Psoas muscle (tissue), 8 donors: ENCODE results near the gene PPFIA1. TPM values are rescaled to one million over a fixed set of nuclear protein-coding genes. Genes with fewer than 3 reads are reported as not detected.

Source experiments
- ATAC-seq, 4 donors: fragments of 200-7000 bp; cut with Tn5 transposase; one replicate each; pipeline ENCODE4 v1.9.1; 2020; ENCODE audit warnings: moderate library complexity in 3 of 4, mild to moderate bottlenecking in 2 of 4
- DNase-seq, 2 donors: peaks; one replicate each; pipeline ENCODE4 v3.0.0-alpha.2; 2020
- H3K27ac ChIP-seq: fragments of 200-600 bp; one replicate; pipeline ENCODE4 v1.8.0; 2022
- H3K27me3 ChIP-seq, 3 donors: fragments of 200-600 bp in 1 of 3; one replicate each; pipeline versions ENCODE4 v1.6.1 to v1.8.0; 2013 to 2022; ENCODE audit warnings: low read length in 2 of 3, mild to moderate bottlenecking in 2 of 3, moderate library complexity in 1 of 3; ENCODE audit not compliant: insufficient read depth in 3 of 3
- H3K36me3 ChIP-seq, 2 donors: fragments of 200-600 bp in 1 of 2; one replicate each; pipeline versions ENCODE4 v1.6.1 to v1.8.0; 2013 to 2022; ENCODE audit warnings: low read depth in 1 of 2, mild to moderate bottlenecking in 1 of 2, moderate library complexity in 1 of 2; ENCODE audit not compliant: insufficient read depth in 1 of 2
- H3K4me1 ChIP-seq: fragments of 200-600 bp; one replicate; pipeline ENCODE4 v1.8.0; 2022
- H3K4me3 ChIP-seq: fragments of 200-600 bp; one replicate; pipeline ENCODE4 v1.8.0; 2022; ENCODE audit warnings: mild to moderate bottlenecking
- H3K9me3 ChIP-seq: fragments of 200-600 bp; one replicate; pipeline ENCODE4 v1.8.0; 2022
- CTCF ChIP-seq: fragments of 200-600 bp; IDR thresholded peaks from one replicate; pipeline ENCODE4 v1.8.0; 2022; ENCODE audit warnings: antibody characterized with exemption
- WGBS, 3 donors: extraction: QIAGEN DNeasy Blood & Tissue Kit; methylation state at CpG; one replicate each; pipeline versions ENCODE4 v1.1.6 to v1.1.7; 2013; 5-methylcytosine and 5-hydroxymethylcytosine counted together
- intact Hi-C, 2 donors: fragments of 100-400 bp; cut with DNase I; formaldehyde crosslinking; loops; one replicate each; pipeline versions ENCODE4 v1.11.0 to v1.14.2; 2022
- polyA plus RNA-seq, 3 donors: library from polyadenylated mRNA; stranded (reverse); fragments of 200-250 nt; gene quantifications; one replicate each; pipeline ENCODE4 v1.2.3, GENCODE V29; 2013
- total RNA-seq, 4 donors: library from RNA; stranded (reverse); fragmentation: NEBNext Ultra II Directional in 2 of 4; extraction: Animal tissue kit (Norgen Biotek cat#: 25700) in 2 of 4; gene quantifications; one replicate each; pipeline versions ENCODE4 v1.2.1 to v1.2.4, GENCODE V29; 2021 to 2023
- donor health status: healthy with polysubstance abuse.
- donor health status: DM: no; HTN: no; CAD: no; lungs with moderate emphysema.
- donor health status: Bipolar disorder and iron deficiency.
- donor health status: healthy.
- donor health status: DM: yes; HTN: yes; CAD: no.
- donor health status: DM: no; HTN: no; CAD: no.
- donor health status: DM: no; HTN: no; CAD: no.
- donor health status: DM: yes; HTN: yes; CAD: no.

Gene PPFIA1
- total and polyA plus RNA-seq, 7 donors: 16.7 to 49.5 (median 34.3) TPM

GRCh38 chr11:70348608-70349007 lies 78.1 kb downstream of the PPFIA1 start:
- Histone ChIP-seq H3K27ac (no peak overlapping the region), H3K36me3 (peaks cover 4 to 90% of the 10 kb centered on the region in 2 donors), H3K9me3 (no peaks in the 10 kb centered on the region), H3K27me3 (no peaks in the 10 kb centered on the region), H3K4me3 (no peak overlapping the region), H3K4me1 (no peaks in the 10 kb centered on the region)
- 73 to 91% (median 75%) methylated on average over 1 of the region's 1 CpG for WGBS, 3 donors
- no peak for TF ChIP-seq CTCF
- no peak for ATAC-seq
- intact Hi-C loops: no loop called here
- no peak for DNase-seq

- TF ChIP-seq CTCF: no peak
- DNase-seq: no peak
- Histone ChIP-seq H3K36me3 (peaks cover 9 to 94% of the 10 kb centered on the region in 2 donors), H3K9me3 (no peaks in the 10 kb centered on the region), H3K4me1 (no peaks in the 10 kb centered on the region), H3K4me3 (no peak overlapping the region), H3K27me3 (no peaks in the 10 kb centered on the region), H3K27ac (no peak overlapping the region)
- no peak for ATAC-seq
- WGBS, 3 donors: 80 to 85% (median 84%) methylated on average over 3 of the region's 3 CpGs
- intact Hi-C loops: no loop called here
These were observed 81.2 kb downstream of the PPFIA1 start for GRCh38 chr11:70351646-70352045.

GRCh38 chr11:70352100-70352499 lies 81.6 kb downstream of the PPFIA1 start:
- intact Hi-C loops: no loop called here
- Histone ChIP-seq H3K27me3 (no peaks in the 10 kb centered on the region), H3K36me3 (peaks cover 10 to 94% of the 10 kb centered on the region in 2 donors), H3K9me3 (no peaks in the 10 kb centered on the region), H3K27ac (no peak overlapping the region), H3K4me1 (no peaks in the 10 kb centered on the region), H3K4me3 (no peak overlapping the region)
- 83 to 100% (median 90%) methylated on average over 1 of the region's 1 CpG for WGBS, 3 donors
- DNase-seq (no peak), ATAC-seq (no peak)
- no peak for TF ChIP-seq CTCF

- ATAC-seq: no peak
- Histone ChIP-seq H3K9me3 (no peaks in the 10 kb centered on the region), H3K27ac (no peak overlapping the region), H3K4me1 (no peaks in the 10 kb centered on the region), H3K36me3 (peaks cover 10 to 94% of the 10 kb centered on the region in 2 donors), H3K27me3 (no peaks in the 10 kb centered on the region), H3K4me3 (no peak overlapping the region)
- WGBS, 3 donors: 87 to 94% (median 91%) methylated on average over 19 of the region's 19 CpGs
- intact Hi-C loops: no loop called here
- DNase-seq: no peak
- TF ChIP-seq CTCF: no peak
These were observed 82.1 kb downstream of the PPFIA1 start for GRCh38 chr11:70352601-70353000.

- no peaks in the 10 kb centered on the region for H3K4me1 ChIP-seq
- no peak for TF ChIP-seq CTCF
- intact Hi-C loops: no loop called here
- ATAC-seq (no peak), DNase-seq (no peak)
- no peak overlapping the region for H3K27ac ChIP-seq
- no peaks in the 10 kb centered on the region for H3K9me3 ChIP-seq
- no peak overlapping the region for H3K4me3 ChIP-seq
- WGBS, 3 donors: 89 to 94% (median 92%) methylated on average over 2 of the region's 2 CpGs
- H3K36me3 ChIP-seq: peaks cover 10 to 94% of the 10 kb centered on the region in 2 donors
- H3K27me3 ChIP-seq: no peaks in the 10 kb centered on the region
These were observed 82.8 kb downstream of the PPFIA1 start for GRCh38 chr11:70353329-70353728.
